Fibroblast of lung (primary cell): ENCODE data around the gene TGM5.

Experiments
- CTCF ChIP-seq, 2 donors: IDR thresholded peaks in 1 of 2; conservative IDR thresholded peaks in 1 of 2; 1 replicate in 1 of 2; 2 replicates in 1 of 2; pipeline ENCODE4 v1.5.1; 2011 to 2012; ENCODE audit warnings: low read length in 2 of 2, control low read depth in 1 of 2, inconsistent platforms in 1 of 2, low read depth in 1 of 2, mild to moderate bottlenecking in 1 of 2
- EZH2 ChIP-seq: IDR thresholded peaks from 2 replicates; pipeline ENCODE4 v1.5.1; 2012; ENCODE audit warnings: low read length, control low read depth, mild to moderate bottlenecking; ENCODE audit errors: missing control alignments

GRCh38 chr15:43277231-43277823 lies 10.6 kb upstream of the TGM5 start:
- TF ChIP-seq CTCF (conservative IDR thresholded peaks at IDR 0.05 in 1 of 2, IDR thresholded peaks at IDR 0.05 in 1 of 2; ENCODE audit: low read depth in 1 of 2, low read length in 2 of 2) (no peak), EZH2 (no peak)
